HTERT RPE-1 (cell line): Measurements from ENCODE around the gene ACKR3.

Source experiments
- in situ Hi-C: fragments of 300-500 bp; cut with MboI; formaldehyde crosslinking; loops from 4 replicates; pipeline ENCODE4 v1.14.3; 2020; ENCODE audit warnings: low sequenced_read_pairs

The ACKR3 gene

GRCh38 chr2:236606023-236606422 lies 36.4 kb downstream of the ACKR3 start:
- in situ Hi-C loops = no loop called here

GRCh38 chr2:236607471-236608187 lies 38.0 kb downstream of the ACKR3 start:
- in situ Hi-C loops = no loop called here

- in situ Hi-C loops = no loop called here
These were observed 38.5 kb downstream of the ACKR3 start for GRCh38 chr2:236608188-236608525.

DNA sequence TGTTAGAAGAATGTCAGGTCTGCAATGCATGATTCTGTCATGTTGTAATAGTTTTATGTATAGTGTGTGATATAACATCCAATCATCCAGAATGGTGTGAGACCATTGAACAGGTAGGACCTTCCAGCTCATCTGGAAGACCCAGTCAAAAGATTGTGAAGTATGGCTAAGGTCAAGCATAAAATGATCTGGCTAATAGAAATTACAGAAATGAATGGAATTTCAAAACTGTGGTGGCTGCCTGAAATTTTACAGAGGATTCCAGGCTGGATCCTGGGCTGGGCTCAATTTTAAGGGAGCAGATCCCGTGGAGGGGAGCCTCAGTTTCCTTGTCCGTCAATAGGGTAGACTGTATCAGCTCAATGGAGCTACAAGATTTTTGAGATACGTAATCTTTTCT lies 39.1 kb downstream of the ACKR3 start:
- in situ Hi-C loops = no loop called here

- in situ Hi-C loops = no loop called here
These were observed 41.6 kb downstream of the ACKR3 start for GRCh38 chr2:236610991-236611821.

DNA sequence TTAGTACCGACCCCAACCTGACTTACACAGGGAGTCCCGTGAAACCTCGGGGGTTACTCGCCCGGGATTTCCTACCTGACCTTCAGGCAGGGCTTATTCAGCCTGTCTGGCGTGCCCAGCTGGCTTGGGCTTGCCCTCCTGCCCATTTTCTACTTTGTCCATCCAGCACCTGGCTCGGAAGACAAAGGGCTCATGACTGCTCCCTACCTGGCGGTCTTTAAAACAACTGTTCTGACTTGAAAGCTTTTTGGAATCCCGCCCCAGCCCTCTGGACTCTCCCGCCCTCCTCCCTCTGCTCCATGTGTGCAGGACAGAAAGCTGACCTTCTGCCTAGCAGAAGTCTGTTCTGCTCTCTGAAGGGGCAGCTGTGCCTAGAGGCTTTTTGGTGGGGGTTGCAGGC lies 43.1 kb downstream of the ACKR3 start:
- in situ Hi-C loops = no loop called here

- in situ Hi-C loops = no loop called here
These were observed 44.0 kb downstream of the ACKR3 start for GRCh38 chr2:236613612-236614011.

GRCh38 chr2:236614551-236614950 lies 44.9 kb downstream of the ACKR3 start:
- in situ Hi-C loops = no loop called here

GRCh38 chr2:236616031-236616430 lies 46.4 kb downstream of the ACKR3 start:
- in situ Hi-C loops = no loop called here

- in situ Hi-C loops = no loop called here
These were observed 47.0 kb downstream of the ACKR3 start for GRCh38 chr2:236616624-236617023.

- in situ Hi-C loops = no loop called here
These were observed 47.7 kb downstream of the ACKR3 start for GRCh38 chr2:236617221-236617737.

- in situ Hi-C loops = no loop called here
These were observed 48.2 kb downstream of the ACKR3 start for GRCh38 chr2:236617796-236618195.

DNA sequence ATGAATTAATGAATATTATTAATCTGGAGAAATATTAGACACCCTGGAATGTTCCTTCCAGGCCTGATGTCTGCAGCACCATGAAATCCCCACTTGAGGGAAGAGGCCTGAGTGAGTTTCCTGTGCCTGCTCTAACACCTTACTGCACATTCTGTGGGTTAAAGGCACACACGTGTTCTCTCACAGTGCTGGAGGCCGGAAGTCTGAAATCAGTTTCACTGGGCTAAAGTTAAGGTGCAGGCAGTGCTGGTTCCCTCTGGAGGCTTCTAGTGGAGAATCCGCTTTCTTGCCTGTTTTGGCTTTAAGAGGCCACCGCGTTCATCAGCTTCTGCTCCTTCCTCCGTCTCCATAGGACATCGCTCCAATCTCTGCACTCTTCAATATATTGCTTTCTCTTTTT lies 48.7 kb downstream of the ACKR3 start:
- in situ Hi-C loops = no loop called here

DNA sequence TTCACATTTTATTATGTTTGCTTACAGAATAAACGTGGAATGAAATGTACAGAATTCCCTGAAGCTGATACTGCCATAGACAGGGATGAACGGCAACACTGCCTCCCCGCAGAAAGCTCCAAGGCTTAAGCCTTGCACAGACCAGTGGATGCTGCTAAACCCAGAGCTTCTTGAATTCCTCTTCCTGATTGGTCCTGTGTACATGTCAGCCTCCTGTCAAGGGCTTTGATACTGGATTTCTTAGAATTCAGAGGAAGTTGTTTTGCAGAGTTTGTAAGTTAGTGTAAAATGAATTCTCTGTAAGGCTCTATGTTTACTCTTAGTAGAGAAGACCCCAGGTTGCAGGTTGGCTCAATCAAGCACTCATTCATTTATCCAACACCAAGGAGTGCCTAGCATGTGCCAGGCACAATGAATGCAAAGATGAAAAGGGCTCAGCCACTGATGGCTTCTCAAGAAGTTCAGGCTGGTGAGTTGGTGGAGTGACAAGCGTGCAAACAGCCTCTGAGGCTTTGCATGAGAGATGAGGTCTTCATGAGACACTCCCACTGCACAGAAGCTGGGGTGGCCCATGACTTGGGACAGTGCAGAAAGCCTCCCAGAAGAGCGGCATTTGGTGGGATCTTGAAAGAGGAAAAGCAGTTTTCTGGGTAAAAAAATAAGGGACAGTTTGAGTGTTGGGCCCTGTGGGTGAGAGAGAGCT lies 50.4 kb downstream of the ACKR3 start:
- in situ Hi-C loops = no loop called here

DNA sequence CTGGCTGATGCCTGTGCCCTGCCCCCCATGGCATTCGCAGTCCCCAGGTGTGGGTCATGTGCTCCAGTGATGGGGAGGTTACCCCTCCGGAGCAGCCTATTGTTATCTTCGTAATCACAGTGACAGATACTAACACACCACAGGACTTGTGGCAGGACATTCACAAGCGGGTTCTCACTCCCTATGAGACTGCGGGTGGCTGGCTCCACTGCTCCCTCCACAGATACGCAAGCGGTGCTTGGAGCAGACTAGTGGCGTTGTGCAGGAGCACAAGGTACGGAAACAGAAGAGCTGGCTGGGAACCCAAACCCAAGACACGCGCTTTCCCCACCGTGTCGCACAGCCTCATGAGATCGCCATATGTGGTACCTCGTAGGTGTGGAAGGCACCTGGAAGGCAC lies 52.2 kb downstream of the ACKR3 start:
- in situ Hi-C loops = no loop called here

DNA sequence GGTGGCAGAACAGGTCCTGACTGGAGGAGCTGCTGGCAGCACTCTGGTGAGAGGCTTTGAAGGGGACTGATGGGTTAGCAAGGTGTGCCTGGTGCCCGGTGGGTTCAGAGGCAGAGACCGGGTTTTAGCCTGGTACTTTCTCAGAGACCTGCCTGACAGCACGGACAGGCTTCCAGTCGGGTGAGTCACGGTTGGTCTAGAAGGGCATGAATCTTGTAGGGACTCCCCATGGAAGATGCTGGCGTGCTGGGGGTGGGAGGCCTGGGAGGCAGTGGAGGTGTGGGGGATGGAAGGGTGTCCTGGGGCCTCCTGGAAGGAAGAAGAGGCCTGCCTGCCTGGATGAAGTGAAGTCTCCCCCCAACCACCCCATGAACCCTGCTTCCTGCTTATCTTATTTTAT lies 52.6 kb downstream of the ACKR3 start:
- in situ Hi-C loops = no loop called here

DNA sequence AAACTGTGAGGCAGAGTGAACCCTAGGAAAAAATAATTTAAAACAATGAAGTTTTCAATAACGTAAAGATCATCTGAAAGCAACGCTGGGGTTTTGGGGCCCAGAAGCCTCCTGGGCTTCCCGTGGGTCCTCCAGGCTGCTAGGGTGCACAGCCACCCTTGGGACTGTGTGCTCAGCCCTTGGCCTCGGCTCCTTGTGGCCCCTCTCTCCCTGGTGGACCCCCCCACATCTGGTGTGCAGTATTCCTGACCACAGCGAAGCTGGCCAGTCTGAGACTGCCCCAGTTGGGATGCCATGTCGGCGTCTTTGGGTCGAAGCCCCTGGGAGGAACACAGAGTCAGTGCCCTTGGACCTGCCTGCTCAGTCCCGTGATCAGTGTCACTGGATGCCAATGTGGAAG lies 53.0 kb downstream of the ACKR3 start:
- in situ Hi-C loops = no loop called here

DNA sequence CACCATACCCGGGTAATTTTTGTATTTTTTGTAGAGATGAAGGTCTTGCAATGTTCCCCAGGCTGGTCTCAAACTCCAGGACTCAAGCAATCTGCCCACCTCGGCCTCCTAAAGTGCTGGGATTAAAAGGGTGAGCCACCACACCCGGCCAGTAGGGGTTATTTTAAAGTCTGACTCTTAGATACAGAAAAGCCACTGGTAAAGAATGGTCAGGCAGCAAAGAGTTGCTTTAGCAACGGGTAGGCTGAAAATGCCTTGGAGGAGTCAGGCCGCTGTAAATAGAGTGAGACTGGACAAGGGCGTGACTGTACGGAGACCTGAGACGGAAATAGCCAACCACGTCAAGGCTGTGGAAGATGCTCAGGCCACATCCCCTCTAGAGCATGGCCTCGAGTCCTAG lies 54.2 kb downstream of the ACKR3 start:
- in situ Hi-C loops = no loop called here

DNA sequence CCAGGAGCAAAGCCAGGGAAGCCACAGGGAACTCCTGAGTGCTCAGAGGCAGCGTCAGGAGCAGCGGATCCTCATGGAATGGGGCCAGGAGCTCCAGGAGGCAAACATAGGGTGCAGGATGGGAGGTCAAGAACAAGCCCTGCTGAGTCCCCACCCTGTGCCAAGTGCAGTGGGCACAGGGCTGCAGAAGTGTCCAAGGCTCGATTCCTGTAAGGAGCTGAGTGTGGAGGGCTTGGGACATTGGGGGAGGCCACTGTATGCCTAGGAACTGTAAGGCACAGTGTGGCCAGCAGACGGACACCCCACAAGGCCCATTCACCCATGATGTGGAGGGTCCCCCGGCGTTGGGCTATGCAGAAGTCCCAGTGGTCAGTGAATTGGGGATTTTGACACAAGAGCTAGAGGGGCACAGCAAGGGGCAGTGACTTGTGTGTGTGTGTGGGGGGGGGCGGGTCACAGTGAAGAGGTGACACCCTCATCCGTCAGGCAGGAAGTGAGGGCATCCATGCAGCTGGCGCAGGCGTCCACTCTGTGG lies 55.6 kb downstream of the ACKR3 start:
- in situ Hi-C loops = no loop called here

- in situ Hi-C loops = no loop called here
These were observed 56.9 kb downstream of the ACKR3 start for GRCh38 chr2:236626391-236627150.

DNA sequence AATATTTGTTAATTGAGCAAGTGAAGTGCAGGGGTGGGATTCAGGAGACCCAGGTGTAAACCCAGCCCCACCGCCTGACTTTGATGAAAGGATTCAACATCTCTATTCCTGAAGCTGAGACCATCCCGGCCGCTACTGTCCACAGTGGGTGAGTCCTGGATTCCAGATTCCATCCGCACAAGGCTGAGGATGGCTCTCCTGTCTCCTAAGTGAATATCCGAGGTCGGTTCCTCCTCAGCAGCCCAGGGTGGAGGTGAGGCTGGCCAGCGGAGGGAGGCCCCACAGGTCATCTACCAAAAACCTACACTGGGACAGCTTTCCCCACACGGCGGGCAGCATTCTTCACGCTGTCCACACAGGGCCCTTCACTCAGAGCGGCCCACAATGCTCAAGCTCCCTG lies 57.6 kb downstream of the ACKR3 start:
- in situ Hi-C loops = no loop called here
